HCT116 (cell line): ENCODE data around the gene AKIRIN2. TPM values are rescaled to one million over a fixed set of nuclear protein-coding genes. Genes with fewer than 3 reads are reported as not detected.

ENCODE experiments used
- ATAC-seq: fragments of 200-7000 bp; cut with Tn5 transposase; 2 replicates; pipeline ENCODE4 v1.9.1; 2020; ENCODE audit warnings: mild to moderate bottlenecking, moderate library complexity
- BruUV-seq: library from RNA; stranded (reverse); fragments of 400-500 nt; replicated peaks from 2 replicates; lab custom pipeline; 2021; lab: Mats Ljungman, UMichigan
- CTCF ChIA-PET: fragments of 300-600 bp; sonication (Branson Sonifier 250); formaldehyde crosslinking; loops from one replicate; lab custom pipeline; 2021; ENCODE audit warnings: antibody characterized with exemption; lab: Charles Lee
- POLR2A ChIA-PET: fragments of 300-600, 350-600 bp; sonication (Branson Sonifier 250); formaldehyde crosslinking; loops from one replicate; lab custom pipeline; 2021; ENCODE audit warnings: antibody characterized with exemption; lab: Charles Lee
- RAD21 ChIA-PET, 2 experiments: fragments of 300-600 bp; sonication (Branson Sonifier 250); formaldehyde crosslinking; loops; one replicate each; lab custom pipeline; 2023; ENCODE audit warnings: low total read pairs in 2 of 2; ENCODE audit not compliant: uncharacterized antibody in 2 of 2, unreplicated experiment in 2 of 2, low non-redundant PET in 1 of 2; lab: Charles Lee
- DNase-seq: peaks from one replicate; pipeline ENCODE4 v3.0.0-alpha.2; 2010; ENCODE audit warnings: low read depth, low spot score
- H2AFZ ChIP-seq: fragments of 200-600 bp; shearing (Covaris generic), sonication (generic); 2 replicates; pipeline ENCODE4 v1.6.1; 2017; ENCODE audit warnings: low read depth, mixed run types, mixed read lengths, antibody characterized with exemption, low read length; ENCODE audit not compliant: poor library complexity, severe bottlenecking
- H3K27ac ChIP-seq: 2 replicates; pipeline ENCODE4 v1.5.1; 2012; ENCODE audit warnings: low read depth, low read length
- H3K27me3 ChIP-seq: fragments of 200-600 bp; sonication (generic); 2 replicates; pipeline ENCODE4 v1.6.1; 2016; ENCODE audit warnings: mixed run types, low read length, mixed read lengths; ENCODE audit not compliant: insufficient read depth
- H3K36me3 ChIP-seq, 2 experiments: fragments of 200-500 bp in 1 of 2; fragments of 200-600 bp in 1 of 2; sonication (Bioruptor generic) in 1 of 2; sonication (generic) in 1 of 2; 2 replicates each; pipeline versions ENCODE4 v1.5.1 to v1.6.1; 2014 to 2016; ENCODE audit warnings: low read length in 2 of 2, inconsistent platforms in 1 of 2, mixed read lengths in 1 of 2, mixed run types in 1 of 2; ENCODE audit not compliant: insufficient read depth in 2 of 2, control insufficient read depth in 1 of 2
- H3K4me1 ChIP-seq, 2 experiments: fragments of 200-600 bp in 1 of 2; sonication (generic) in 1 of 2; 2 replicates each; pipeline versions ENCODE4 v1.5.1 to v1.6.1; 2012 to 2017; ENCODE audit warnings: low read length in 2 of 2, inconsistent platforms in 1 of 2, mild to moderate bottlenecking in 1 of 2, mixed read lengths in 1 of 2, mixed run types in 1 of 2, moderate library complexity in 1 of 2; ENCODE audit not compliant: insufficient read depth in 2 of 2, control insufficient read depth in 1 of 2
- H3K4me2 ChIP-seq: fragments of 200-600 bp; sonication (generic); 2 replicates; pipeline ENCODE4 v1.6.1; 2017; ENCODE audit warnings: mixed run types, low read length, mixed read lengths
- H3K4me3 ChIP-seq, 2 experiments: fragments of 200-600 bp in 1 of 2; sonication (generic) in 1 of 2; replicated peaks in 1 of 2; 2 replicates each; pipeline ENCODE4 v1.5.1; 2011 to 2016; ENCODE audit warnings: low read length in 2 of 2, control low read depth in 1 of 2, low read depth in 1 of 2, mild to moderate bottlenecking in 1 of 2, mixed read lengths in 1 of 2, mixed run types in 1 of 2
- H3K79me2 ChIP-seq: fragments of 200-600 bp; sonication (generic); 2 replicates; pipeline ENCODE4 v1.6.1; 2017; ENCODE audit warnings: mild to moderate bottlenecking, mixed run types, low read length, moderate library complexity, mixed read lengths; ENCODE audit not compliant: insufficient read depth
- H3K9ac ChIP-seq: fragments of 200-600 bp; sonication (generic); 2 replicates; pipeline ENCODE4 v1.6.1; 2016; ENCODE audit warnings: low read length, mixed read lengths
- H3K9me2 ChIP-seq: fragments of 200-600 bp; sonication (generic), shearing (Covaris generic); 2 replicates; pipeline ENCODE4 v1.6.1; 2017; ENCODE audit warnings: mixed run types, mild to moderate bottlenecking, moderate library complexity; ENCODE audit not compliant: insufficient read depth
- H3K9me3 ChIP-seq, 2 experiments: fragments of 200-500 bp in 1 of 2; fragments of 200-600 bp in 1 of 2; sonication (Bioruptor generic) in 1 of 2; sonication (generic) in 1 of 2; 2 replicates each; pipeline ENCODE4 v1.6.1; 2014 to 2017; ENCODE audit warnings: low read length in 2 of 2, mixed read lengths in 2 of 2, inconsistent platforms in 1 of 2, low read depth in 1 of 2, mild to moderate bottlenecking in 1 of 2, mixed run types in 1 of 2, moderate library complexity in 1 of 2; ENCODE audit not compliant: control insufficient read depth in 1 of 2, insufficient read depth in 1 of 2
- H4K20me1 ChIP-seq: fragments of 200-600 bp; sonication (generic), shearing (Covaris generic); 2 replicates; pipeline ENCODE4 v1.6.1; 2017; ENCODE audit warnings: mixed run types, mild to moderate bottlenecking, moderate library complexity; ENCODE audit not compliant: insufficient read depth
- CEBPB ChIP-seq: IDR thresholded peaks from 2 replicates; pipeline ENCODE4 v1.6.1; 2012; ENCODE audit warnings: low read depth
- EGR1 ChIP-seq: IDR thresholded peaks from 2 replicates; pipeline ENCODE4 v1.6.1; 2012; ENCODE audit warnings: low read depth
- EZH2 ChIP-seq: fragments of 200-600 bp; sonication (generic); IDR thresholded peaks from 2 replicates; pipeline ENCODE4 v1.6.1; 2017; ENCODE audit warnings: antibody characterized with exemption, mixed run types
- EZH2phosphoT487 ChIP-seq: fragments of 200-600 bp; IDR thresholded peaks from 2 replicates; pipeline ENCODE4 v1.6.1; 2018; ENCODE audit warnings: antibody characterized with exemption, borderline replicate concordance
- FOSL1 ChIP-seq: IDR thresholded peaks from 2 replicates; pipeline ENCODE4 v1.6.1; 2012; ENCODE audit warnings: low read depth
- POLR2A ChIP-seq: IDR thresholded peaks from 2 replicates; pipeline ENCODE4 v1.7.0; 2011; ENCODE audit warnings: borderline replicate concordance; ENCODE audit not compliant: insufficient read depth, insufficient read length; ENCODE audit errors: extremely low read depth
- POLR2AphosphoS5 ChIP-seq: IDR thresholded peaks from 2 replicates; pipeline ENCODE4 v1.6.1; 2011; ENCODE audit warnings: mild to moderate bottlenecking, low read depth, low read length, moderate library complexity
- RAD21 ChIP-seq: IDR thresholded peaks from 2 replicates; pipeline ENCODE4 v1.6.1; 2012; ENCODE audit warnings: low read depth, mild to moderate bottlenecking
- SIN3A ChIP-seq: IDR thresholded peaks from 2 replicates; pipeline ENCODE4 v1.6.1; 2012; ENCODE audit warnings: low read depth
- SRF ChIP-seq: IDR thresholded peaks from 2 replicates; pipeline ENCODE4 v1.6.1; 2012; ENCODE audit warnings: low read depth
- YY1 ChIP-seq: IDR thresholded peaks from 2 replicates; pipeline ENCODE4 v1.6.1; 2011; ENCODE audit warnings: low read length, low read depth, moderate library complexity, mild to moderate bottlenecking; ENCODE audit not compliant: insufficient replicate concordance; ENCODE audit errors: extremely low read depth
- ZFX ChIP-seq: fragments of 450-650 bp; IDR thresholded peaks from 2 replicates; pipeline ENCODE4 v1.6.1; 2017
- ZNF274 ChIP-seq: fragments of 200-500 bp; sonication (Bioruptor generic); IDR thresholded peaks from 2 replicates; pipeline ENCODE4 v1.6.1; 2014; ENCODE audit warnings: mild to moderate bottlenecking, low read depth, low read length, inconsistent platforms
- intact Hi-C: fragments of 100-400 bp; cut with micrococcal nuclease; formaldehyde crosslinking; loops from 2 replicates; pipeline ENCODE4 v1.10.0; 2022
- total RNA-seq: library from RNA; stranded (reverse); gene quantifications from one replicate; pipeline ENCODE4 v1.2.1, GENCODE V29; 2021; ENCODE audit not compliant: unreplicated experiment
- TF ChIP-seq, protein P1 (sequence below): IDR thresholded peaks from 2 replicates; pipeline ENCODE4 v1.6.1; 2012
- TF ChIP-seq, protein P2 (sequence below): IDR thresholded peaks from 2 replicates; pipeline ENCODE4 v1.6.1; 2012
- TF ChIP-seq, protein P3 (sequence below): IDR thresholded peaks from 2 replicates; pipeline ENCODE4 v1.6.1; 2012; ENCODE audit warnings: low read depth
- TF ChIP-seq, protein P4 (sequence below), 3 experiments: fragments of 200-600 bp in 1 of 3; sonication (generic) in 1 of 3; IDR thresholded peaks in 2 of 3; conservative IDR thresholded peaks in 1 of 3; 2 replicates each; pipeline ENCODE4 v1.5.1; 2012 to 2017; ENCODE audit warnings: low read depth in 2 of 3, low read length in 2 of 3, antibody characterized with exemption in 1 of 3, borderline replicate concordance in 1 of 3, control low read depth in 1 of 3, mild to moderate bottlenecking in 1 of 3, mixed read lengths in 1 of 3, mixed run types in 1 of 3, moderate library complexity in 1 of 3; ENCODE audit not compliant: insufficient read depth in 1 of 3

The AKIRIN2 gene
- total RNA-seq, 1 experiment from 2014 or later = 54.8 TPM

DNA sequence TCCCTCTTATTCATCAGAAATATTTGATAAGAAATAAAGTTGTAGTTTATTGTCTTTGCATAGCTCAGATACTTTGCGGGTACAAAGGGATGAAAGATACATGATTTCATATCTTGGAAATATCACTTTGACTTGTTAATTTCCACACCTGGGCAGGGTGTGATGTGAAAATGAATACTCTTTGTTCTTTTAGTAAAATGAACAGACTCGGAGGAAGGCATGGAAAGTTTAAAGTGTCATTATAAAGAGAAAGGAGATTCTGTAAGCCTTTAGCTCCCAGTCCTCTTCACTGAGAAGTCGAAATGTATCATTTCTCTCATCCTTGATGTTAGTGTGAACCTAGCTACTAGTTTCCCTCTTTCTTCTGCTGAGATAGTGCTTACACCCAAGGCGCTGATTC, 36.7 kb upstream of the AKIRIN2 start:
- Histone ChIP-seq H3K27me3 (no peaks in the 10 kb centered on the region), H3K9me3 (no peaks in the 10 kb centered on the region), H2AFZ (no peak overlapping the region), H4K20me1 (no peaks in the 10 kb centered on the region), H3K4me2 (no peak overlapping the region), H3K4me3 (no peak overlapping the region), H3K9me2 (no peaks in the 10 kb centered on the region; the same call in 1 of the 2 replicates), H3K9ac (no peak overlapping the region), H3K79me2 (no peaks in the 10 kb centered on the region), H3K27ac (no peak overlapping the region), H3K4me1 (no peaks in the 10 kb centered on the region), H3K36me3 (no peaks in the 10 kb centered on the region)
- no peak for ATAC-seq
- BruUV-seq = no TSS peak
- RAD21 ChIA-PET = no interaction called here
- intact Hi-C loops = no loop called here
- TF ChIP-seq SIN3A (no peak), EZH2phosphoT487 (no peak), FOSL1 (no peak), ZFX (no peak), CEBPB (no peak)
- POLR2A ChIA-PET = no interaction called here
- DNase-seq = no peak
- CTCF ChIA-PET = no interaction called here

DNA sequence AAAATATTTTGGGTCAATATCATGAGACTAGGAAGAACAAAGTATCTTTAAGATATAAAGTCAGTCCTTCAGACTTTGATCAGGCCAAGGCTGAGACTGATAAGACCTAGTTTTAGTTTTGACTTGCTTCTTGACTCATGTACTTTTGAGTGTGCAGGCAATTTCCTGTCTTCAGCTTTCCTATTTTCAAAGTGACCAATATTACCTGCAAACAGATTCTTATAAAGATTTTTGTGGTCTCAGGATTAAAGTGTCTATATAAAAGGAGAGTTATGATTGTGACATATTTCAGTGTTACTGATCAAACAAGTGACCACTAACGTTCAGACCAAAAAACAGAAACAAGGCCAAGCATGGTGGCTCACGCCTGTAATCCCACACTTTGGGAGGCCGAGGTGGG, 36.0 kb upstream of the AKIRIN2 start:
- ATAC-seq (no peak), DNase-seq (no peak)
- H3K9me3 ChIP-seq = no peaks in the 10 kb centered on the region
- H3K27ac ChIP-seq = no peak overlapping the region
- intact Hi-C loops = no loop called here
- H3K27me3 ChIP-seq = no peaks in the 10 kb centered on the region
- H3K9ac ChIP-seq = no peak overlapping the region
- RAD21 ChIA-PET = no interaction called here
- no peaks in the 10 kb centered on the region for H3K36me3 ChIP-seq
- H3K4me3 ChIP-seq = no peak overlapping the region
- H2AFZ ChIP-seq = no peak overlapping the region
- H3K9me2 ChIP-seq = no peaks in the 10 kb centered on the region; the same call in 1 of the 2 replicates
- H4K20me1 ChIP-seq = no peaks in the 10 kb centered on the region
- no TSS peak for BruUV-seq
- H3K4me1 ChIP-seq = peaks cover 0 to 1% of the 10 kb centered on the region in 2 experiments; a peak in 1 of 4 replicates
- H3K4me2 ChIP-seq = no peak overlapping the region
- POLR2A ChIA-PET = no interaction called here
- CTCF ChIA-PET = no interaction called here
- no peaks in the 10 kb centered on the region for H3K79me2 ChIP-seq
- TF ChIP-seq, protein P1, sequence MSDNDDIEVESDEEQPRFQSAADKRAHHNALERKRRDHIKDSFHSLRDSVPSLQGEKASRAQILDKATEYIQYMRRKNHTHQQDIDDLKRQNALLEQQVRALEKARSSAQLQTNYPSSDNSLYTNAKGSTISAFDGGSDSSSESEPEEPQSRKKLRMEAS = no peak
- TF ChIP-seq SIN3A (no peak), ZNF274 (no peak), RAD21 (no peak), POLR2AphosphoS5 (no peak), EZH2 (no peak), CEBPB (no peak), ZFX (no peak), YY1 (no peak), EGR1 (no peak), POLR2A (no peak), SRF (no peak)
- TF ChIP-seq, protein P2, sequence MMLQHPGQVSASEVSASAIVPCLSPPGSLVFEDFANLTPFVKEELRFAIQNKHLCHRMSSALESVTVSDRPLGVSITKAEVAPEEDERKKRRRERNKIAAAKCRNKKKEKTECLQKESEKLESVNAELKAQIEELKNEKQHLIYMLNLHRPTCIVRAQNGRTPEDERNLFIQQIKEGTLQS = no peak
- TF ChIP-seq, protein P3, sequence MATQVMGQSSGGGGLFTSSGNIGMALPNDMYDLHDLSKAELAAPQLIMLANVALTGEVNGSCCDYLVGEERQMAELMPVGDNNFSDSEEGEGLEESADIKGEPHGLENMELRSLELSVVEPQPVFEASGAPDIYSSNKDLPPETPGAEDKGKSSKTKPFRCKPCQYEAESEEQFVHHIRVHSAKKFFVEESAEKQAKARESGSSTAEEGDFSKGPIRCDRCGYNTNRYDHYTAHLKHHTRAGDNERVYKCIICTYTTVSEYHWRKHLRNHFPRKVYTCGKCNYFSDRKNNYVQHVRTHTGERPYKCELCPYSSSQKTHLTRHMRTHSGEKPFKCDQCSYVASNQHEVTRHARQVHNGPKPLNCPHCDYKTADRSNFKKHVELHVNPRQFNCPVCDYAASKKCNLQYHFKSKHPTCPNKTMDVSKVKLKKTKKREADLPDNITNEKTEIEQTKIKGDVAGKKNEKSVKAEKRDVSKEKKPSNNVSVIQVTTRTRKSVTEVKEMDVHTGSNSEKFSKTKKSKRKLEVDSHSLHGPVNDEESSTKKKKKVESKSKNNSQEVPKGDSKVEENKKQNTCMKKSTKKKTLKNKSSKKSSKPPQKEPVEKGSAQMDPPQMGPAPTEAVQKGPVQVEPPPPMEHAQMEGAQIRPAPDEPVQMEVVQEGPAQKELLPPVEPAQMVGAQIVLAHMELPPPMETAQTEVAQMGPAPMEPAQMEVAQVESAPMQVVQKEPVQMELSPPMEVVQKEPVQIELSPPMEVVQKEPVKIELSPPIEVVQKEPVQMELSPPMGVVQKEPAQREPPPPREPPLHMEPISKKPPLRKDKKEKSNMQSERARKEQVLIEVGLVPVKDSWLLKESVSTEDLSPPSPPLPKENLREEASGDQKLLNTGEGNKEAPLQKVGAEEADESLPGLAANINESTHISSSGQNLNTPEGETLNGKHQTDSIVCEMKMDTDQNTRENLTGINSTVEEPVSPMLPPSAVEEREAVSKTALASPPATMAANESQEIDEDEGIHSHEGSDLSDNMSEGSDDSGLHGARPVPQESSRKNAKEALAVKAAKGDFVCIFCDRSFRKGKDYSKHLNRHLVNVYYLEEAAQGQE = no peak
- TF ChIP-seq, protein P4, sequence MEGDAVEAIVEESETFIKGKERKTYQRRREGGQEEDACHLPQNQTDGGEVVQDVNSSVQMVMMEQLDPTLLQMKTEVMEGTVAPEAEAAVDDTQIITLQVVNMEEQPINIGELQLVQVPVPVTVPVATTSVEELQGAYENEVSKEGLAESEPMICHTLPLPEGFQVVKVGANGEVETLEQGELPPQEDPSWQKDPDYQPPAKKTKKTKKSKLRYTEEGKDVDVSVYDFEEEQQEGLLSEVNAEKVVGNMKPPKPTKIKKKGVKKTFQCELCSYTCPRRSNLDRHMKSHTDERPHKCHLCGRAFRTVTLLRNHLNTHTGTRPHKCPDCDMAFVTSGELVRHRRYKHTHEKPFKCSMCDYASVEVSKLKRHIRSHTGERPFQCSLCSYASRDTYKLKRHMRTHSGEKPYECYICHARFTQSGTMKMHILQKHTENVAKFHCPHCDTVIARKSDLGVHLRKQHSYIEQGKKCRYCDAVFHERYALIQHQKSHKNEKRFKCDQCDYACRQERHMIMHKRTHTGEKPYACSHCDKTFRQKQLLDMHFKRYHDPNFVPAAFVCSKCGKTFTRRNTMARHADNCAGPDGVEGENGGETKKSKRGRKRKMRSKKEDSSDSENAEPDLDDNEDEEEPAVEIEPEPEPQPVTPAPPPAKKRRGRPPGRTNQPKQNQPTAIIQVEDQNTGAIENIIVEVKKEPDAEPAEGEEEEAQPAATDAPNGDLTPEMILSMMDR (IDR thresholded peaks at IDR 0.05 in 2 of 3, conservative IDR thresholded peaks at IDR 0.05 in 1 of 3; ENCODE audit: borderline replicate concordance in 1 of 3, insufficient read depth in 1 of 3, low read depth in 2 of 3, low read length in 2 of 3) = no peak
